Mucosa of stomach (tissue), 1 donor: Measurements from ENCODE around the gene MYO6.

Experiments used
- H3K27me3 ChIP-seq: one replicate; pipeline ENCODE4 v1.7.0; 2013; ENCODE audit warnings: mild to moderate bottlenecking, low read length; ENCODE audit not compliant: control insufficient read depth, insufficient read depth
- H3K36me3 ChIP-seq: one replicate; pipeline ENCODE4 v1.7.0; 2013; ENCODE audit warnings: low read length; ENCODE audit not compliant: control insufficient read depth, insufficient read depth
- H3K4me1 ChIP-seq: one replicate; pipeline ENCODE4 v1.7.0; 2013; ENCODE audit warnings: mild to moderate bottlenecking, low read length; ENCODE audit not compliant: control insufficient read depth, insufficient read depth
- H3K4me3 ChIP-seq: one replicate; pipeline ENCODE4 v1.7.0; 2013; ENCODE audit warnings: low read length
- H3K9ac ChIP-seq: one replicate; pipeline ENCODE4 v1.7.0; 2013; ENCODE audit warnings: mild to moderate bottlenecking, low read length, moderate library complexity
- H3K9me3 ChIP-seq: one replicate; pipeline ENCODE4 v1.7.0; 2013; ENCODE audit warnings: mild to moderate bottlenecking, low read length, moderate library complexity; ENCODE audit not compliant: control insufficient read depth
- donor health status: Pancreatic carcinoma.

The MYO6 gene

GRCh38 chr6:75941509-75941908 lies 192.5 kb downstream of the MYO6 start:
- no peaks in the 10 kb centered on the region for H3K36me3 ChIP-seq
- H3K9me3 ChIP-seq, result no peaks in the 10 kb centered on the region
- no peaks in the 10 kb centered on the region for H3K4me1 ChIP-seq
- H3K9ac ChIP-seq, result no peak overlapping the region
- no peak overlapping the region for H3K4me3 ChIP-seq
- peaks cover 8% of the 10 kb centered on the region for H3K27me3 ChIP-seq

- Histone ChIP-seq H3K4me1 (no peaks in the 10 kb centered on the region), H3K4me3 (no peak overlapping the region), H3K27me3 (peaks cover 10% of the 10 kb centered on the region), H3K9me3 (no peaks in the 10 kb centered on the region), H3K36me3 (no peaks in the 10 kb centered on the region), H3K9ac (no peak overlapping the region)
These were observed 194.3 kb downstream of the MYO6 start for GRCh38 chr6:75943381-75943780.

- no peak overlapping the region for H3K4me3 ChIP-seq
- H3K27me3 ChIP-seq, result peaks cover 13% of the 10 kb centered on the region
- no peak overlapping the region for H3K9ac ChIP-seq
- H3K4me1 ChIP-seq, result no peaks in the 10 kb centered on the region
- no peaks in the 10 kb centered on the region for H3K9me3 ChIP-seq
- H3K36me3 ChIP-seq, result no peaks in the 10 kb centered on the region
These were observed 197.2 kb downstream of the MYO6 start for GRCh38 chr6:75946146-75946831.

GRCh38 chr6:75947935-75948334 lies 198.9 kb downstream of the MYO6 start:
- Histone ChIP-seq H3K4me1 (no peaks in the 10 kb centered on the region), H3K4me3 (no peak overlapping the region), H3K36me3 (no peaks in the 10 kb centered on the region), H3K27me3 (peaks cover 13% of the 10 kb centered on the region), H3K9me3 (no peaks in the 10 kb centered on the region), H3K9ac (no peak overlapping the region)

- no peaks in the 10 kb centered on the region for H3K4me1 ChIP-seq
- no peak overlapping the region for H3K9ac ChIP-seq
- no peaks in the 10 kb centered on the region for H3K9me3 ChIP-seq
- H3K4me3 ChIP-seq, result no peak overlapping the region
- H3K27me3 ChIP-seq, result peaks cover 5% of the 10 kb centered on the region
- no peaks in the 10 kb centered on the region for H3K36me3 ChIP-seq
These were observed 203.1 kb downstream of the MYO6 start for GRCh38 chr6:75952128-75952527.

GRCh38 chr6:75963569-75963968 lies 214.5 kb downstream of the MYO6 start:
- Histone ChIP-seq H3K36me3 (no peaks in the 10 kb centered on the region), H3K9me3 (no peaks in the 10 kb centered on the region), H3K4me3 (no peak overlapping the region), H3K4me1 (no peaks in the 10 kb centered on the region), H3K9ac (no peak overlapping the region), H3K27me3 (no peaks in the 10 kb centered on the region)

GRCh38 chr6:75968143-75968542 lies 219.1 kb downstream of the MYO6 start:
- H3K27me3 ChIP-seq, result no peaks in the 10 kb centered on the region
- H3K9ac ChIP-seq, result no peak overlapping the region
- H3K9me3 ChIP-seq, result no peaks in the 10 kb centered on the region
- no peaks in the 10 kb centered on the region for H3K4me1 ChIP-seq
- H3K36me3 ChIP-seq, result no peaks in the 10 kb centered on the region
- H3K4me3 ChIP-seq, result no peak overlapping the region
